SK-N-SH treated with all-trans-retinoic acid at 6 μM for 48 hours (cell line): Measurements from ENCODE around the gene PDE3A.

Source experiments
- ATAC-seq: fragments of 200-7000 bp; cut with Tn5 transposase; 3 replicates; pipeline ENCODE4 v1.9.1; 2020; ENCODE audit warnings: mild to moderate bottlenecking, moderate library complexity
- ARNTL ChIP-seq: fragments of 450-650 bp; formaldehyde crosslinking; IDR thresholded peaks from 2 replicates; pipeline ENCODE4 v1.5.0; 2020; ENCODE audit warnings: low read depth, mild to moderate bottlenecking, moderate library complexity, borderline replicate concordance
- BACH2 ChIP-seq: fragments of 250-450 bp; sonication (Bioruptor Pico); IDR thresholded peaks from 2 replicates; pipeline ENCODE4 v1.9.0; 2021; ENCODE audit warnings: mild to moderate bottlenecking, borderline replicate concordance
- CSDC2 ChIP-seq: fragments of 250-450 bp; sonication (Bioruptor Pico); IDR thresholded peaks from 2 replicates; pipeline ENCODE4 v1.5.0; 2020; ENCODE audit warnings: mild to moderate bottlenecking, moderate library complexity
- ESRRG ChIP-seq: fragments of 250-450 bp; sonication (Bioruptor Pico); IDR thresholded peaks from 2 replicates; pipeline ENCODE4 v1.6.1; 2021; ENCODE audit warnings: mild to moderate bottlenecking
- GLIS3 ChIP-seq: fragments of 250-450 bp; sonication (Bioruptor Pico); IDR thresholded peaks from 2 replicates; pipeline ENCODE4 v1.5.0; 2020; ENCODE audit warnings: mild to moderate bottlenecking, moderate library complexity
- ISL1 ChIP-seq: fragments of 250-450 bp; sonication (Bioruptor Pico); IDR thresholded peaks from 2 replicates; pipeline ENCODE4 v2.1.2; 2022; ENCODE audit warnings: mild to moderate bottlenecking, moderate library complexity
- OSR1 ChIP-seq: fragments of 250-450 bp; sonication (Bioruptor Pico); IDR thresholded peaks from 2 replicates; pipeline ENCODE4 v1.8.0; 2022; ENCODE audit warnings: moderate library complexity, mild to moderate bottlenecking, inconsistent platforms
- PATZ1 ChIP-seq: fragments of 250-450 bp; sonication (Bioruptor Pico); IDR thresholded peaks from 2 replicates; pipeline ENCODE4 v1.8.0; 2020; ENCODE audit warnings: mild to moderate bottlenecking, moderate library complexity, borderline replicate concordance
- PPARA ChIP-seq: fragments of 250-450 bp; sonication (Bioruptor Pico); IDR thresholded peaks from 2 replicates; pipeline ENCODE4 v1.5.0; 2020; ENCODE audit warnings: mild to moderate bottlenecking, borderline replicate concordance
- RARB ChIP-seq: fragments of 250-450 bp; sonication (Bioruptor Pico); IDR thresholded peaks from 2 replicates; pipeline ENCODE4 v1.8.0; 2021; ENCODE audit warnings: mild to moderate bottlenecking, moderate library complexity
- SNAI2 ChIP-seq: fragments of 250-450 bp; sonication (Bioruptor Pico); IDR thresholded peaks from 2 replicates; pipeline ENCODE4 v1.5.0; 2020; ENCODE audit warnings: mild to moderate bottlenecking, moderate library complexity
- TCF4 ChIP-seq: fragments of 250-450 bp; sonication (Bioruptor Pico); IDR thresholded peaks from 2 replicates; pipeline ENCODE4 v1.8.0; 2021; ENCODE audit warnings: mild to moderate bottlenecking, moderate library complexity, borderline replicate concordance
- TOX ChIP-seq: fragments of 250-450 bp; sonication (Bioruptor Pico); IDR thresholded peaks from 2 replicates; pipeline ENCODE4 v1.8.0; 2021; ENCODE audit warnings: mild to moderate bottlenecking, moderate library complexity, borderline replicate concordance
- TSHZ2 ChIP-seq: fragments of 250-450 bp; sonication (Bioruptor Pico); IDR thresholded peaks from 2 replicates; pipeline ENCODE4 v1.5.0; 2020; ENCODE audit warnings: mild to moderate bottlenecking, moderate library complexity
- ZC3H10 ChIP-seq: fragments of 250-450 bp; sonication (Bioruptor Pico); IDR thresholded peaks from 2 replicates; pipeline ENCODE4 v1.5.1; 2021; ENCODE audit warnings: mild to moderate bottlenecking, moderate library complexity
- ZFP3 ChIP-seq: fragments of 250-450 bp; sonication (Bioruptor Pico); IDR thresholded peaks from 2 replicates; pipeline ENCODE4 v1.5.0; 2020; ENCODE audit warnings: mild to moderate bottlenecking, moderate library complexity
- ZFP30 ChIP-seq: fragments of 450-650 bp; formaldehyde crosslinking; IDR thresholded peaks from 2 replicates; pipeline ENCODE4 v1.5.0; 2022; ENCODE audit warnings: mild to moderate bottlenecking, moderate library complexity
- ZNF565 ChIP-seq: fragments of 450-650 bp; formaldehyde crosslinking; conservative IDR thresholded peaks from 2 replicates; pipeline ENCODE4 v1.5.0; 2020; ENCODE audit warnings: low read depth, mild to moderate bottlenecking, moderate library complexity
- ZNF70 ChIP-seq: fragments of 450-650 bp; formaldehyde crosslinking; IDR thresholded peaks from 2 replicates; pipeline ENCODE4 v1.5.0; 2020; ENCODE audit warnings: mild to moderate bottlenecking, moderate library complexity
- ZNF8 ChIP-seq: fragments of 450-650 bp; formaldehyde crosslinking; IDR thresholded peaks from 2 replicates; pipeline ENCODE4 v1.5.0; 2020; ENCODE audit warnings: mild to moderate bottlenecking, moderate library complexity
- TF ChIP-seq, protein P1 (sequence below): fragments of 250-450 bp; sonication (Bioruptor Pico); IDR thresholded peaks from 2 replicates; pipeline ENCODE4 v1.5.1; 2021; ENCODE audit warnings: mild to moderate bottlenecking, moderate library complexity
- TF ChIP-seq, protein P2 (sequence below): fragments of 250-450 bp; sonication (Bioruptor Pico); IDR thresholded peaks from 2 replicates; pipeline ENCODE4 v1.5.1; 2020; ENCODE audit warnings: low read depth, mild to moderate bottlenecking, moderate library complexity

PDE3A gene

DNA sequence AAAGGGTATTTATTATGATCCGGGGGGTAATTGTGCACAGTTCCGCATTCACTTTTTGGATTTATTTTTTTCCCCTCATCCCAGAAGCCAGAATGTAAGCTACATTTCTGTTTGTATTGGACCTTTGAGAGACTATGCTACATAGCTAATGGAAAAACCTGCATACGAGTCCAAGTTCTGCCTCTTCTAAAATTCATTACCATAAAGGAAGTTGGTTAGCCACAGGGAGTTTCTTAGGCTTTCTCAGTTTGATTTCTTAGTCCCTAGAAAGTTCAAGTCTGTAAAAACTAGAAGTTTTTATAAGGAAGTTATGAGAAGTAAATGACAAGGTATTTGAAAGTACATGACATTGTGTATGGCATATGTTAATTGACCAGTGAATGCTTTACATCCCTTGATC lies 138.7 kb downstream of the PDE3A start:
- no peak for TF ChIP-seq TSHZ2 (CRISPR knock-in tag)
- TF ChIP-seq ISL1 (CRISPR knock-in tag), result no peak
- TF ChIP-seq, protein P1, sequence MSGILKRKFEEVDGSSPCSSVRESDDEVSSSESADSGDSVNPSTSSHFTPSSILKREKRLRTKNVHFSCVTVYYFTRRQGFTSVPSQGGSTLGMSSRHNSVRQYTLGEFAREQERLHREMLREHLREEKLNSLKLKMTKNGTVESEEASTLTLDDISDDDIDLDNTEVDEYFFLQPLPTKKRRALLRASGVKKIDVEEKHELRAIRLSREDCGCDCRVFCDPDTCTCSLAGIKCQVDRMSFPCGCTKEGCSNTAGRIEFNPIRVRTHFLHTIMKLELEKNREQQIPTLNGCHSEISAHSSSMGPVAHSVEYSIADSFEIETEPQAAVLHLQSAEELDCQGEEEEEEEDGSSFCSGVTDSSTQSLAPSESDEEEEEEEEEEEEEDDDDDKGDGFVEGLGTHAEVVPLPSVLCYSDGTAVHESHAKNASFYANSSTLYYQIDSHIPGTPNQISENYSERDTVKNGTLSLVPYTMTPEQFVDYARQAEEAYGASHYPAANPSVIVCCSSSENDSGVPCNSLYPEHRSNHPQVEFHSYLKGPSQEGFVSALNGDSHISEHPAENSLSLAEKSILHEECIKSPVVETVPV (CRISPR knock-in tag), result no peak
- TF ChIP-seq RARB (CRISPR knock-in tag), result no peak
- no peak for TF ChIP-seq ESRRG
- TF ChIP-seq ZNF565 (CRISPR knock-in tag), result no peak
- no peak for TF ChIP-seq ZNF8
- no peak for TF ChIP-seq ARNTL (CRISPR knock-in tag)
- TF ChIP-seq, protein P2, sequence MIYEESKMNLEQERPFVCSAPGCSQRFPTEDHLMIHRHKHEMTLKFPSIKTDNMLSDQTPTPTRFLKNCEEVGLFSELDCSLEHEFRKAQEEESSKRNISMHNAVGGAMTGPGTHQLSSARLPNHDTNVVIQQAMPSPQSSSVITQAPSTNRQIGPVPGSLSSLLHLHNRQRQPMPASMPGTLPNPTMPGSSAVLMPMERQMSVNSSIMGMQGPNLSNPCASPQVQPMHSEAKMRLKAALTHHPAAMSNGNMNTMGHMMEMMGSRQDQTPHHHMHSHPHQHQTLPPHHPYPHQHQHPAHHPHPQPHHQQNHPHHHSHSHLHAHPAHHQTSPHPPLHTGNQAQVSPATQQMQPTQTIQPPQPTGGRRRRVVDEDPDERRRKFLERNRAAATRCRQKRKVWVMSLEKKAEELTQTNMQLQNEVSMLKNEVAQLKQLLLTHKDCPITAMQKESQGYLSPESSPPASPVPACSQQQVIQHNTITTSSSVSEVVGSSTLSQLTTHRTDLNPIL (CRISPR knock-in tag), result no peak
- TF ChIP-seq TOX (CRISPR knock-in tag), result no peak
- TF ChIP-seq TCF4 (CRISPR knock-in tag), result no peak
- no peak for TF ChIP-seq ZFP30
- no peak for TF ChIP-seq OSR1
- TF ChIP-seq CSDC2 (CRISPR knock-in tag), result no peak
- TF ChIP-seq PPARA (CRISPR knock-in tag), result no peak
- TF ChIP-seq, all 23 proteins: peak for 0

GRCh38 chr12:20507711-20508110 lies 139.4 kb downstream of the PDE3A start:
- TF ChIP-seq SNAI2 (CRISPR knock-in tag) (no peak), ZFP30 (no peak), ZFP3 (CRISPR knock-in tag) (no peak)
- ATAC-seq, result no peak

More for the DNA sequence above, 138.7 kb downstream of the PDE3A start:
- no peak for ATAC-seq

GRCh38 chr12:20508359-20508758 lies 140.0 kb downstream of the PDE3A start:
- TF ChIP-seq RARB (CRISPR knock-in tag) (no peak), PATZ1 (CRISPR knock-in tag) (no peak), ESRRG (no peak), TSHZ2 (CRISPR knock-in tag) (no peak), CSDC2 (CRISPR knock-in tag) (no peak), ZFP3 (CRISPR knock-in tag) (no peak), TCF4 (CRISPR knock-in tag) (no peak), PPARA (CRISPR knock-in tag) (no peak), ARNTL (CRISPR knock-in tag) (no peak), BACH2 (no peak), ZC3H10 (CRISPR knock-in tag) (no peak), GLIS3 (CRISPR knock-in tag) (no peak), ISL1 (CRISPR knock-in tag) (no peak), ZNF70 (no peak), ZFP30 (no peak)
- TF ChIP-seq, protein P2 (CRISPR knock-in tag), result no peak

More at GRCh38 chr12:20508359-20508758, 140.0 kb downstream of the PDE3A start:
- ATAC-seq, result no peak
